Astrocyte (in vitro differentiated cells and primary cell): ENCODE results near the gene NOS1AP. TPM values are rescaled to one million over a fixed set of nuclear protein-coding genes. Genes with fewer than 3 reads are reported as not detected.

Experiments used
- DNase-seq: peaks from one replicate; pipeline ENCODE4 v3.0.0-alpha.2; 2010; ENCODE audit warnings: low read depth
- FAIRE-seq: peaks from 2 replicates; lab custom pipeline; 2011; peaks lifted over from hg19 to GRCh38; lab: Jason Lieb, UNC
- H2AFZ ChIP-seq: 2 replicates; pipeline ENCODE4 v1.6.0; 2012; ENCODE audit warnings: low read depth, low read length, inconsistent platforms
- H3K27ac ChIP-seq: 2 replicates; pipeline ENCODE4 v1.5.1; 2011; ENCODE audit warnings: low read depth, low read length, inconsistent platforms
- H3K27me3 ChIP-seq: 2 replicates; pipeline ENCODE4 v1.6.0; 2011; ENCODE audit warnings: low read length, inconsistent platforms; ENCODE audit not compliant: insufficient read depth
- H3K36me3 ChIP-seq: 2 replicates; pipeline ENCODE4 v1.5.1; 2011; ENCODE audit warnings: low read length, inconsistent platforms; ENCODE audit not compliant: insufficient read depth
- H3K4me1 ChIP-seq: 2 replicates; pipeline ENCODE4 v1.5.1; 2011; ENCODE audit warnings: low read length, inconsistent platforms; ENCODE audit not compliant: insufficient read depth
- H3K4me2 ChIP-seq: 2 replicates; pipeline ENCODE4 v1.6.0; 2012; ENCODE audit warnings: low read length, inconsistent platforms
- H3K4me3 ChIP-seq: 2 replicates; pipeline ENCODE4 v1.5.1; 2011; ENCODE audit warnings: low read depth, mild to moderate bottlenecking, low read length, inconsistent platforms; ENCODE audit not compliant: insufficient read depth
- H3K79me2 ChIP-seq: 2 replicates; pipeline ENCODE4 v1.6.0; 2012; ENCODE audit warnings: mild to moderate bottlenecking, low read length, inconsistent platforms; ENCODE audit not compliant: insufficient read depth
- H3K9ac ChIP-seq: 2 replicates; pipeline ENCODE4 v1.6.0; 2012; ENCODE audit warnings: mild to moderate bottlenecking, low read length, inconsistent platforms
- H3K9me3 ChIP-seq: 2 replicates; pipeline ENCODE4 v1.5.1; 2012; ENCODE audit warnings: low read depth, mild to moderate bottlenecking, low read length, inconsistent platforms; ENCODE audit not compliant: insufficient read depth
- H4K20me1 ChIP-seq: 2 replicates; pipeline ENCODE4 v1.6.0; 2012; ENCODE audit warnings: low read length, inconsistent platforms; ENCODE audit not compliant: insufficient read depth
- H3K27ac Mint-ChIP-seq: one replicate; pipeline ENCODE4 v1.8.0; 2021; ENCODE audit warnings: mild to moderate bottlenecking, mixed read lengths; ENCODE audit not compliant: unreplicated experiment
- H3K27me3 Mint-ChIP-seq: one replicate; pipeline ENCODE4 v1.8.0; 2021; ENCODE audit warnings: low read depth, mixed read lengths; ENCODE audit not compliant: unreplicated experiment
- H3K36me3 Mint-ChIP-seq: one replicate; pipeline ENCODE4 v1.8.0; 2021; ENCODE audit warnings: low read depth, mixed read lengths; ENCODE audit not compliant: unreplicated experiment
- H3K4me1 Mint-ChIP-seq: one replicate; pipeline ENCODE4 v1.8.0; 2021; ENCODE audit warnings: low read depth, mixed read lengths; ENCODE audit not compliant: unreplicated experiment
- H3K4me3 Mint-ChIP-seq: one replicate; pipeline ENCODE4 v1.8.0; 2021; ENCODE audit warnings: mild to moderate bottlenecking, moderate library complexity, mixed read lengths; ENCODE audit not compliant: unreplicated experiment
- H3K9me3 Mint-ChIP-seq: one replicate; pipeline ENCODE4 v1.8.0; 2021; ENCODE audit warnings: mild to moderate bottlenecking, mixed read lengths; ENCODE audit not compliant: unreplicated experiment
- CTCF ChIP-seq: IDR thresholded peaks from 2 replicates; pipeline ENCODE4 v1.5.1; 2011; ENCODE audit warnings: low read depth, mild to moderate bottlenecking, inconsistent platforms, low read length, moderate library complexity; ENCODE audit not compliant: insufficient read depth
- EZH2 ChIP-seq: IDR thresholded peaks from 2 replicates; pipeline ENCODE4 v1.6.1; 2012; ENCODE audit warnings: mild to moderate bottlenecking, low read length, inconsistent platforms; ENCODE audit not compliant: insufficient read depth
- total RNA-seq: library from RNA; stranded (reverse); gene quantifications from 2 replicates; pipeline ENCODE4 v1.2.1, GENCODE V29; 2021

Gene NOS1AP
- total RNA-seq, 1 donor from 2014 or later = 1.2 TPM

DNA sequence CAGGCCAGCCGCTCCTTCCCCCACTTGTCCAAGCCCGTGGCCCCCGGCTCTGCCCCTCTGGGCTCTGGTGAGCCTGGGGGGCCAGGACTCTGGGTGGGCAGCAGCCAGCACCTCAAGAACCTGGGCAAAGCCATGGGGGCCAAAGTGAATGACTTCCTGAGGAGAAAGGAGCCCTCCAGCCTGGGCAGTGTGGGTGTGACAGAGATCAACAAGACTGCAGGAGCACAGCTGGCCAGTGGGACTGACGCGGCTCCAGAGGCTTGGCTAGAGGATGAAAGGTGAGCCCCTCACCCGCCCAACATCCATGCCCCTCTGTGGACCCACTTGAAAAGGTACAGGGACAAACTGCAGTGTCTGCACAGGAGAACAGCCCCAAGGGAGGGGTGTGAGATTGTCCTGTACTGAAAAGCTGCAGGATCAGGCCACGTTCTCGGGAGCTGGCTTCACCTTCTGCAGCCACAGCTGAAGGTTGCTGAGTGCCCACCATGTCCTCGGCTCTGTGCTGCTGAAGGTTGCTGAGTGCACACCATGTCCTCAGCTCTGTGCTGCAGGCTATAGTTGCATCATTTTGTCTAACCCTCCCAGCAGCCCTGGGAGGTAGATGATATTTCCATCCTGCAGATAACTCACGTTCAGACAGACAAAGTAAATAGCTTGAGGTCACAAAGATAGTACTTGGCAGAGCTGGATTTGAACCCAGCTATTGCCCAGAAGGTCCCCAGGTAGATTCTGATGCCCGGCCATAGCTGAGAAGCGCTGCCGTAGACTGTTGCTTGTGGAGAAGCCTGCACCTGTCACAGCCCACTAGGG is 312.7 kb downstream of the NOS1AP start:
- Histone ChIP-seq H3K27ac (no peak overlapping the region), H3K4me1 (no peaks in the 10 kb centered on the region), H4K20me1 (no peaks in the 10 kb centered on the region), H3K9ac (no peak overlapping the region), H3K4me3 (no peak overlapping the region), H3K9me3 (no peaks in the 10 kb centered on the region), H3K27me3 (peaks cover 4% of the 10 kb centered on the region), H3K4me2 (no peak overlapping the region), H2AFZ (no peak overlapping the region), H3K36me3 (no peaks in the 10 kb centered on the region), H3K79me2 (no peaks in the 10 kb centered on the region)
- Mint-ChIP-seq H3K27me3 (peaks cover 14% of the 10 kb centered on the region), H3K36me3 (peaks cover 5% of the 10 kb centered on the region), H3K4me3 (no peak overlapping the region), H3K4me1 (peaks cover 1% of the 10 kb centered on the region), H3K9me3 (peaks cover 1% of the 10 kb centered on the region), H3K27ac (no peak overlapping the region)
- no peak for TF ChIP-seq CTCF
- TF ChIP-seq EZH2 = no peak
- DNase-seq (no peak), FAIRE-seq (no peak)

- no peak overlapping the region for H3K27ac ChIP-seq
- no peak overlapping the region for H3K4me3 ChIP-seq
- no peak overlapping the region for H3K27ac Mint-ChIP-seq
- no peak for DNase-seq
- no peak for FAIRE-seq
- H3K9me3 ChIP-seq = no peaks in the 10 kb centered on the region
- peaks cover 4% of the 10 kb centered on the region for H3K27me3 ChIP-seq
- no peak overlapping the region for H3K9ac ChIP-seq
- H3K79me2 ChIP-seq = no peaks in the 10 kb centered on the region
- H3K9me3 Mint-ChIP-seq = peaks cover 1% of the 10 kb centered on the region
- peaks cover 5% of the 10 kb centered on the region for H3K36me3 Mint-ChIP-seq
- no peaks in the 10 kb centered on the region for H3K36me3 ChIP-seq
- H4K20me1 ChIP-seq = no peaks in the 10 kb centered on the region
- no peak overlapping the region for H3K4me2 ChIP-seq
- no peak overlapping the region for H3K4me3 Mint-ChIP-seq
- H2AFZ ChIP-seq = no peak overlapping the region
- peaks cover 1% of the 10 kb centered on the region for H3K4me1 Mint-ChIP-seq
- no peaks in the 10 kb centered on the region for H3K4me1 ChIP-seq
- no peak for TF ChIP-seq CTCF
- no peak for TF ChIP-seq EZH2
- peaks cover 14% of the 10 kb centered on the region for H3K27me3 Mint-ChIP-seq
Observed at GRCh38 chr1:162383091-162383490, 313.6 kb downstream of the NOS1AP start.

GRCh38 chr1:162383516-162383915 is 314.0 kb downstream of the NOS1AP start:
- no peaks in the 10 kb centered on the region for H4K20me1 ChIP-seq
- H2AFZ ChIP-seq = no peak overlapping the region
- DNase-seq = no peak
- H3K36me3 Mint-ChIP-seq = peaks cover 5% of the 10 kb centered on the region
- no peaks in the 10 kb centered on the region for H3K4me1 ChIP-seq
- H3K4me3 ChIP-seq = no peak overlapping the region
- H3K27me3 Mint-ChIP-seq = peaks cover 13% of the 10 kb centered on the region
- H3K36me3 ChIP-seq = no peaks in the 10 kb centered on the region
- H3K9ac ChIP-seq = no peak overlapping the region
- no peak for FAIRE-seq
- H3K27ac Mint-ChIP-seq = no peak overlapping the region
- H3K79me2 ChIP-seq = no peaks in the 10 kb centered on the region
- H3K4me3 Mint-ChIP-seq = no peak overlapping the region
- H3K4me2 ChIP-seq = no peak overlapping the region
- peaks cover 1% of the 10 kb centered on the region for H3K9me3 Mint-ChIP-seq
- no peaks in the 10 kb centered on the region for H3K9me3 ChIP-seq
- H3K4me1 Mint-ChIP-seq = peaks cover 1% of the 10 kb centered on the region
- H3K27ac ChIP-seq = no peak overlapping the region
- H3K27me3 ChIP-seq = peaks cover 4% of the 10 kb centered on the region
- TF ChIP-seq CTCF (no peak), EZH2 (no peak)
